Brain microvascular endothelial cell (primary cell): Measurements from ENCODE around the gene ZBTB22.

Experiments used
- DNase-seq: peaks from one replicate; pipeline ENCODE4 v3.0.0-alpha.2; 2020
- H3K27ac ChIP-seq: fragments of 250-450 bp; sonication (Bioruptor Pico); 2 replicates; pipeline ENCODE4 v1.5.1; 2020; ENCODE audit warnings: mild to moderate bottlenecking, moderate library complexity
- H3K27me3 ChIP-seq: fragments of 250-450 bp; sonication (Bioruptor Pico); replicated peaks from 2 replicates; pipeline ENCODE4 v1.5.1; 2020; ENCODE audit warnings: mild to moderate bottlenecking
- H3K36me3 ChIP-seq: fragments of 250-450 bp; sonication (Bioruptor Pico); replicated peaks from 2 replicates; pipeline ENCODE4 v1.5.1; 2020; ENCODE audit warnings: mild to moderate bottlenecking
- H3K4me3 ChIP-seq: 2 replicates; pipeline ENCODE4 v1.5.1; 2011; ENCODE audit warnings: low read depth, mild to moderate bottlenecking, control low read depth, low read length, moderate library complexity
- in situ Hi-C: cut with HindIII; loops from 2 replicates; pipeline ENCODE4 v1.10.0; 2017; ENCODE audit warnings: low sequenced_read_pairs, low pct_ligation_motif_present
- TF ChIP-seq, protein P1 (sequence below): IDR thresholded peaks from 2 replicates; pipeline ENCODE4 v1.5.1; 2011; ENCODE audit warnings: low read depth, mild to moderate bottlenecking, moderate library complexity, low read length, control low read depth, inconsistent platforms; ENCODE audit errors: missing control alignments

ZBTB22 gene

DNA sequence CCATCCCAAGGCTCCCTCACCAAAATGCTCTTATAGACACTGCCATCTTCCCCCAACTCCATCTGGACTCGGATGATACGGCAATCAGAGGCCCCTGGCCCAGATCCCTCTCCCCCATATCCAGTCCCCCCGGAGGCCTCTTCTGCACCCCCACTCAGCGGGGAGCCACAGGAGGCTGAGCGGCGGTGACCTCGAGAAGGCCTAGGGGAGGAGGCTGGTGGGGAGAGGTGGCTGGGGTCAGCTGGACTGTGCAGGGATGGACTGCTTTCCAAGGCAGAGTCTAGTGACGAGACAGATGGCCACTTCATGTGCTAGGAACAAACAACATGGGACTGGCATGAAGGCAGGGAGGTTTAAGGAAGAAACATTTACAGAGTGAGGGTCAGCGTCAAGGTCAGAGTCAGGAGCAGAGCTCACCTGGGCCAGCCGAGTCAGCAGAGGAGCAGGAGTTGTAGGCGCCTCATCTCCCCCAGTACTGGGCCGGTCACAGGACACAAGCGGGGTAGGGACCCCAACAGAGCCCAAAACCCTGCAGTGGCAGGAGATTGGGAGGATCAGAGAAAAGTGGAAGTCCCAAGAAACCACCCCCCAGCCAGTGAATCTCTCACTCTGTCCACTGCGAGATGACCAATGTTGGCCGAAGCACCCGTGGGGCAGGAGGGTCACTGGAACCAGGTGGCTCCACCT is 24.4 kb downstream of the ZBTB22 start:
- DNase-seq = no peak
- peaks cover 39% of the 10 kb centered on the region for H3K36me3 ChIP-seq
- H3K27me3 ChIP-seq = no peaks in the 10 kb centered on the region
- no peak overlapping the region for H3K4me3 ChIP-seq
- TF ChIP-seq, protein P1, sequence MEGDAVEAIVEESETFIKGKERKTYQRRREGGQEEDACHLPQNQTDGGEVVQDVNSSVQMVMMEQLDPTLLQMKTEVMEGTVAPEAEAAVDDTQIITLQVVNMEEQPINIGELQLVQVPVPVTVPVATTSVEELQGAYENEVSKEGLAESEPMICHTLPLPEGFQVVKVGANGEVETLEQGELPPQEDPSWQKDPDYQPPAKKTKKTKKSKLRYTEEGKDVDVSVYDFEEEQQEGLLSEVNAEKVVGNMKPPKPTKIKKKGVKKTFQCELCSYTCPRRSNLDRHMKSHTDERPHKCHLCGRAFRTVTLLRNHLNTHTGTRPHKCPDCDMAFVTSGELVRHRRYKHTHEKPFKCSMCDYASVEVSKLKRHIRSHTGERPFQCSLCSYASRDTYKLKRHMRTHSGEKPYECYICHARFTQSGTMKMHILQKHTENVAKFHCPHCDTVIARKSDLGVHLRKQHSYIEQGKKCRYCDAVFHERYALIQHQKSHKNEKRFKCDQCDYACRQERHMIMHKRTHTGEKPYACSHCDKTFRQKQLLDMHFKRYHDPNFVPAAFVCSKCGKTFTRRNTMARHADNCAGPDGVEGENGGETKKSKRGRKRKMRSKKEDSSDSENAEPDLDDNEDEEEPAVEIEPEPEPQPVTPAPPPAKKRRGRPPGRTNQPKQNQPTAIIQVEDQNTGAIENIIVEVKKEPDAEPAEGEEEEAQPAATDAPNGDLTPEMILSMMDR = no peak
- H3K27ac ChIP-seq = no peak overlapping the region
- in situ Hi-C loops = no loop called here

DNA sequence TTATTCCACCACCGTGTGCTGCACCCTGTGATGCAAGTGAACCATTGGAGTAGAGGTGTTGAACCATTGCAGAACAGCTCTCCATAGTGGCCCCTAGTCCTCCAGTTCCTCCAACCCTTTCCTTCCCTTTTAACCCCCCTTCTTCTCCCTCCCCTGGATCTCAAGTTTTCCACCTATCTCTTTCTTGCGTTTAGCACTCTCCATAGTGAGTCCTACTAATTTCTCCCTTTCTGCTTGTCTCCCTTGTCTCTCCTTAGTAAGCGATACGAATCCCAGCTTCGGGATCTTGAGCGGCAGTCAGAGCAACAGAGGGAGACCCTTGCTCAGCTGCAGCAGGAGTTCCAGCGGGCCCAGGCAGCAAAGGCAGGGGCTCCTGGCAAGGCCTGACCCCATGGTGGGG is 27.1 kb downstream of the ZBTB22 start:
- TF ChIP-seq, protein P1 = no peak
- H3K27ac ChIP-seq = no peak overlapping the region
- DNase-seq = no peak
- peaks cover 52% of the 10 kb centered on the region for H3K36me3 ChIP-seq
- peak overlapping the region; percentile 86 for H3K4me3 ChIP-seq
- H3K27me3 ChIP-seq = no peaks in the 10 kb centered on the region
- in situ Hi-C loops = no loop called here

DNA sequence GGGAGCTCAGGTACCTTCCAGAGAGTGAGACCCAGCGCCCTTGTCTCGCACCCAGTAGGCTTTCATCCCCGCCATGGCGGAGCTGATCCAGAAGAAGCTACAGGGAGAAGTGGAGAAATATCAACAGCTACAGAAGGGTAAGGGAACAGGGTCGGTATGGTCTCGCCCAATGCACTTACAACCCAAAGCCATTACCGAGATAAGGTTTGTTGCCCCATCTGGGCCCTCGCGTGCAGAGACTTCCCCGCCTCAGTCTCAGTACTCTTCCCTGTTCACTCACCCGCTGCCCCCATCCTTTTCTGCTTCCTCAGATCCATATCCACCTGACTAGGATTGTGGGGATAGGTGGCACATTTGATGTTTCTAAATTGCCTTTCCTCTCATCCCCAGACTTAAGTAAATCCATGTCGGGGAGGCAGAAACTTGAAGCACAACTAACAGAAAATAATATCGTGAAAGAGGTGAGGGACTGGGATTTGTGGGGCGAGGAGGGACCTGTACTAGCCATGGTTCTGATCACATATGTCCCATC is 27.7 kb downstream of the ZBTB22 start:
- Histone ChIP-seq H3K4me3 (peak overlapping the region; percentile 86), H3K27ac (peak overlapping the region; percentile 69), H3K36me3 (peaks cover 52% of the 10 kb centered on the region), H3K27me3 (no peaks in the 10 kb centered on the region)
- no peak for DNase-seq
- in situ Hi-C loops = no loop called here
- TF ChIP-seq, protein P1 = no peak

DNA sequence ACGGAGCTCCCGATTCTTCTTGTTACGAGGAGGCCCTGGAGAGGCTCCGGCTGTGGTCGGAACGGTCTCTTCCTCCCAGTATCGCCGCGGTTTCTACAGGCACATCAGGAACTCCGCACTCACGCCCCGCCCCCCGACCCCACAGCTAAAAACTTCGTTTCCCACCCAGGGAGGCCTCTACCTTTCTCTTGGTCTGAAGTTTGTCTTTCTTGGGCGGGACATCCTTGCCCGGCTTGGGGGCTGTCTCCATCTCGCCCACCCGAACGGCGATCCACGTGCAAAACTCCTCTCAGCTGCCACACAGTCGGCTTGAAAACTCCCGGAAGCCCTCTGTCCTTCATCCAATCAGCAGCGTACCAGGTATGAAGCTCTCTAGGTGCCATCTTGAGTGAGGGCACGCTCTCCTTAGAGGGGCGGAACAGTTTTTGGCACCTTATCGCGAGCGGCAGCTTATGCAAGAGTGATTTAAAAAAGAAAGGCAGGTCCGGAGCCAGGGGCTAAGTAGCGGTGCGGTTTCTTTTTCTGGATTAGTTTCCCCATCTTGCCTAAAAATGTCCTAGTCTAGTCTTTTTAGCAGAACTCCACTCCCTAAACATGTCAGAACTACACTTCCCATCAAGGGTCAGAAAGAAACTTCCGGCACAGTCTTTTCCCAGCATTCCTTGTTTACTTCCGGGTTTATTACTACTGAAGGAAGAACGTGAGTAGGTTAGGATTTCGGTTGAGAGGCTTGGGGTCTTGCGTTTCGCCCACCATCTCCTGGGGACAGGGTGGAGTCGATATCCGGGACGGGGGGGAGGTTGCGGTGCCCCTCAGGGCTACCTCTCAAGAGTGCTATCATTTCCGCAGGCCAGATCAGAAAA is 28.4 kb downstream of the ZBTB22 start, which contains the start of the genes PFDN6 and WDR46:
Gene PFDN6 (plus strand): TSS at position 681 of the 863 bp plus-strand sequence. CDS start 256 bp downstream, outside the sequence.
Gene WDR46 (minus strand): TSS at position 319 of the 863 bp plus-strand sequence. CDS start 69 bp downstream, at position 250.
- peak; percentile 87 for DNase-seq
- in situ Hi-C loops = no loop called here
- peak within 1 kb of the TSS; percentile 69 for H3K27ac ChIP-seq
- peak within 1 kb of the TSS; percentile 86 for H3K4me3 ChIP-seq
- H3K36me3 ChIP-seq = peaks cover 51% of the 10 kb centered on the region
- TF ChIP-seq, protein P1 = no peak
- H3K27me3 ChIP-seq = no peaks in the 10 kb centered on the region

DNA sequence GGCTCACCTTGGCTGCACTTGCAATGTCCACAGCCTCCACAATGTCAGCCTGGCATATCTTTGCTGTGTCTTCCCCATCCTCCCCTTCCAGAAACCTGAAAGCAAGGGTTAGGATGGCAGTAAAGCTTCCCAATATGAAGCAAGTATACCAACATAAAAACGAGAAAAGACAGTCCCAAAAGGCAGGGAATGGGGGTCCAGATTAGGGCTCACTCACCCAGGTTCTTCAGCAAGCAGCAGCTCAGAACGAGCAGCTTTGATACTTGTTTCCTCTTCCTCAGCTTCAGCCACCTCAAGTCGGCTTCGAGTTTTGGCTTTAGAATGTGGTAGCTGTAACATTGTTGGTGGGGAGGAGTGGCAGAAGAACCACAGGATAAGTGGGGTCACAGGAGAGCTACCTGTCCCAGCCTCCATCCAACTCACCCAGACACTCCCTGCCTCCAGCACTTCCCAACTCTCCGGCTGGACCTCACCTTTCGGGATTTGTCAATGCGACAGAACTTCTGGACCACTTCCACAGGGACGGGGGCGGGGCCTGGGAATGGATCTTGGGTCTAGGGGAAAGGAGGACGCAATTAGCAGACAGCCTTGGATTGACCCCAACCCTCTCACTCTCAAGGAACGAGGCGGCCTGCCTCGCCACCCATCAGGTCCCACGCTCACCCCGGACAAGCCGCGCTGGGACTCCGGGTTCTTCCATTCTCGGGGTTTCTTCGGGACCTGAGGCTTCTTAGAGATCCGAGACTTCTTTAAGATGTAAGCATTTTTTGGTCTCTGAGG is 29.2 kb downstream of the ZBTB22 start:
- TF ChIP-seq, protein P1 = no peak
- Histone ChIP-seq H3K4me3 (peak overlapping the region; percentile 86), H3K27ac (peak overlapping the region; percentile 69), H3K36me3 (peaks cover 50% of the 10 kb centered on the region), H3K27me3 (no peaks in the 10 kb centered on the region)
- in situ Hi-C loops = no loop called here
- DNase-seq = no peak
